Measurements from ENCODE around the gene IPCEF1. TPM values are rescaled to one million over a fixed set of nuclear protein-coding genes. Genes with fewer than 3 reads are reported as not detected.

The IPCEF1 gene
- total and polyA plus RNA-seq, 2 of the 8 experiments (the other 6 are each of a cell fraction or from before 2014, with no cell fraction given), result 0.41 to 0.78 TPM

DNA sequence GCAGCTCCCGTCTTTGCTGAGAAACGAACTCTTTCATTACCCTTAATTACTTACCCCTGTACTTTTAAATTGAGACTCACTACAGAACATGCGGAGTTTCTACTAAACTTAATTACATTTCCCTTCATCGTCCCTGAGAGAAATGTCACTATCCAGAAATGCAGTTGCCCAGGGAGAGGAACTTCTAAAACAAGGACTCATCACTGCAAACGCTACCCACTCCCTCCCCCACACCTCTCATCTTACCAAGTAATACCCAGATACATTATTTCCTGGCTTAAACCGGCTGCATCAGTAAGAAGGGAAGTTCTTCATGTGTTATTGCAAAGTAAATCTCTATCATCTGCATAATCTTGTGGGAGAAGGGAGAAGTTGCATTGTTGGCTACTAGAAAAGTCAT, 138.3 kb downstream of the IPCEF1 start:
- Histone ChIP-seq H3K23me2 (ENCODE audit: low read depth, low read length) (no peaks in the 10 kb centered on the region), H2BK5ac (ENCODE audit: low read depth, low read length) (no peak overlapping the region), H3K4me3 (ENCODE audit: extremely low read depth in 1 of 4, insufficient read depth in 2 of 4, low read depth in 3 of 4, low read length in 4 of 4) (no peak overlapping the region), H3K36me3 (ENCODE audit: control insufficient read depth in 2 of 4, insufficient read depth in 4 of 4, low read length in 3 of 4) (no peaks in the 10 kb centered on the region), H4K91ac (replicated peaks; ENCODE audit: insufficient read length, low read length) (no peak overlapping the region), H3K18ac (ENCODE audit: extremely low read depth, low read length) (no peak overlapping the region), H3K9ac (replicated peaks in 1 of 4; ENCODE audit: extremely low read depth in 1 of 4, low read depth in 3 of 4, low read length in 3 of 4) (no peak overlapping the region), H3K56ac (replicated peaks; ENCODE audit: insufficient read length, low read depth, low read length) (no peak overlapping the region), H2BK20ac (ENCODE audit: low read length) (no peak overlapping the region), H3K4ac (replicated peaks; ENCODE audit: insufficient read length, low read depth, low read length) (no peak overlapping the region), H3K27me3 (replicated peaks in 1 of 4; ENCODE audit: control insufficient read depth in 3 of 4, extremely low read depth in 1 of 4, insufficient read depth in 3 of 4, low read length in 3 of 4) (no peaks in the 10 kb centered on the region), H3K4me2 (ENCODE audit: insufficient read depth in 1 of 2, low read depth in 2 of 2, low read length in 2 of 2) (no peak overlapping the region), H2AK5ac (ENCODE audit: low read depth, low read length) (no peak overlapping the region), H3K23ac (ENCODE audit: insufficient read length) (no peak overlapping the region), H2BK120ac (replicated peaks; ENCODE audit: low read depth, low read length) (no peak overlapping the region), H4K5ac (ENCODE audit: insufficient read length, low read depth, low read length) (no peak overlapping the region), H2AFZ (ENCODE audit: low read length) (no peak overlapping the region; the same call in 1 of the 2 replicates), H2BK12ac (ENCODE audit: low read depth, low read length) (no peak overlapping the region), H3K9me3 (ENCODE audit: insufficient read depth in 2 of 2, low read depth in 1 of 2, low read length in 1 of 2) (no peaks in the 10 kb centered on the region), H3K27ac (ENCODE audit: low read depth, low read length) (no peak overlapping the region), H4K8ac (ENCODE audit: extremely low read depth, insufficient read depth, low read length) (no peak overlapping the region), H4K20me1 (replicated peaks in 1 of 2; ENCODE audit: control insufficient read depth in 1 of 2, insufficient read depth in 2 of 2, low read length in 2 of 2) (no peaks in the 10 kb centered on the region), H3K4me1 (replicated peaks in 1 of 4; ENCODE audit: control insufficient read depth in 3 of 4, insufficient read depth in 4 of 4, low read length in 3 of 4) (peaks cover 0 to 5% (median 3%) of the 10 kb centered on the region in 4 experiments; a peak in 2 of 7 replicates), H3K14ac (ENCODE audit: insufficient read length) (no peak overlapping the region), H2BK15ac (ENCODE audit: low read length) (no peak overlapping the region), H3K79me1 (ENCODE audit: low read depth, low read length) (no peaks in the 10 kb centered on the region), H3K79me2 (ENCODE audit: control insufficient read depth in 1 of 2, insufficient read depth in 2 of 2, low read length in 2 of 2) (no peaks in the 10 kb centered on the region)
- ChIA-PET CTCF (ENCODE audit: partially characterized antibody) (interaction anchor here (1.1 kb wide), 1 partner anchor 15 kb away, joined by 3 read pairs; no protein-coding TSS in a partner anchor), POLR2A (ENCODE audit: partially characterized antibody) (no interaction called here)
- WGBS, 2 experiments (ENCODE audit: extremely low coverage in 1 of 2, insufficient coverage in 1 of 2, insufficient read length in 1 of 2, insufficient replicate concordance in 2 of 2, low coverage in 1 of 2, low lambda C conversion rate in 2 of 2, missing lambda C conversion rate in 1 of 2), result 79% methylated on average over 6 of the region's 6 CpGs; no CpG with 5 or more reads in 1 of the 2 experiments
- FAIRE-seq (no peak), DNase-seq (ENCODE audit: low read depth in 1 of 2, low spot score in 2 of 2) (no peak)
- TF ChIP-seq ATF2 (IDR thresholded peaks at IDR 0.05; ENCODE audit: low read length) (no peak), ZNF274 (IDR thresholded peaks at IDR 0.05; ENCODE audit: borderline replicate concordance, extremely low read depth, low read length) (no peak), FOSL1 (IDR thresholded peaks at IDR 0.05; ENCODE audit: insufficient read depth, low read depth, low read length) (no peak), EGR1 (IDR thresholded peaks at IDR 0.05; ENCODE audit: borderline replicate concordance, low read depth, low read length) (no peak), CHD2 (IDR thresholded peaks at IDR 0.05; ENCODE audit: low read length) (no peak), TAF1 (IDR thresholded peaks at IDR 0.05; ENCODE audit: low read depth, low read length) (no peak), HDAC2 (IDR thresholded peaks at IDR 0.05; ENCODE audit: borderline replicate concordance in 1 of 2, low read depth in 2 of 2, low read length in 2 of 2) (no peak), POU5F1 (IDR thresholded peaks at IDR 0.05; ENCODE audit: low read depth, low read length) (no peak), RNF2 (IDR thresholded peaks at IDR 0.05; ENCODE audit: borderline replicate concordance, low read depth, low read length, missing control alignments, poor library complexity, severe bottlenecking) (no peak), GABPA (IDR thresholded peaks at IDR 0.05; ENCODE audit: borderline replicate concordance, insufficient read depth, low read length) (no peak), TBP (IDR thresholded peaks at IDR 0.05; ENCODE audit: low read depth, low read length) (no peak), SIX5 (IDR thresholded peaks at IDR 0.05; ENCODE audit: low read depth, low read length) (no peak)
